Peyer's patch (tissue), 4 donors: Measurements from ENCODE around the gene JADE2.
A peak's percentile ranks its signal among the peaks of the same experiment; 100 is the strongest.

Experiments
- CTCF ChIP-seq, 6 experiments: fragments of 450-650 bp in 4 of 6; fragments of 200-600 bp in 2 of 6; sonication (generic) in 1 of 6; IDR thresholded peaks; one replicate each; pipeline ENCODE4 v1.5.1; 2017 to 2019; ENCODE audit warnings: antibody characterized with exemption in 6 of 6, mild to moderate bottlenecking in 3 of 6, moderate library complexity in 1 of 6
- POLR2A ChIP-seq, 2 donors: fragments of 450-650 bp; IDR thresholded peaks; one replicate each; pipeline ENCODE4 v1.5.1; 2017; ENCODE audit warnings: antibody characterized with exemption in 2 of 2, mild to moderate bottlenecking in 2 of 2, moderate library complexity in 2 of 2

- TF ChIP-seq CTCF (IDR thresholded peaks at IDR 0.05) (peak in 1 of 6 experiments; percentile 17), POLR2A (IDR thresholded peaks at IDR 0.05) (no peak)
These were observed 1.8 kb upstream of the JADE2 start for GRCh38 chr5:134523543-134524271.
